GM12864 (cell line): ENCODE data around the gene LRRC3B.

Source experiments
- DNase-seq: peaks from one replicate; pipeline ENCODE4 v3.0.0-alpha.2; 2011; ENCODE audit warnings: low read depth
- H3K4me3 ChIP-seq: 2 replicates; pipeline ENCODE4 v1.5.1; 2011; ENCODE audit warnings: mild to moderate bottlenecking, low read depth, low read length, control low read depth
- TF ChIP-seq, protein P1 (sequence below): IDR thresholded peaks from 2 replicates; pipeline ENCODE4 v1.5.1; 2011; ENCODE audit warnings: low read depth, mild to moderate bottlenecking, moderate library complexity, low read length, control low read depth, inconsistent platforms; ENCODE audit errors: missing control alignments

LRRC3B gene

DNA sequence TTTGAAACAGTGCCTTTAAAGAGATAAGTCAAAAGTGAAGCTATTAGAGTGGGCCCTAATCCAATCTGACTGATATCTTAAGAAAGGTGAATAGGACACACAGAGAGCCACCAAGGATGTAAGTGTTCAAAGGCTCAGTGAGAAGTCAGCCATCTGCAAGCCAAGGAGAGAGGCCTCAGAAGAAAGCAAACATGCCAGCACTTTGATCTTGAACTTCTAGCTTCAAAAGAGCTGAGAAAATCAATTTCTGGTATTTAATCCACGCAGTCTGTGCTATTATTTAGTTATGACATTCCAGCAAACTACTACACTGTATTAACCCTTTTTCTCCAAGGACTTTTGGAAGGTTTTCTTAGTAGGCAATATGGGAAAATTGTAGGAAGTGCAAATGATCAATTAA is 95.7 kb downstream of the LRRC3B start:
- no peak for DNase-seq
- TF ChIP-seq, protein P1, sequence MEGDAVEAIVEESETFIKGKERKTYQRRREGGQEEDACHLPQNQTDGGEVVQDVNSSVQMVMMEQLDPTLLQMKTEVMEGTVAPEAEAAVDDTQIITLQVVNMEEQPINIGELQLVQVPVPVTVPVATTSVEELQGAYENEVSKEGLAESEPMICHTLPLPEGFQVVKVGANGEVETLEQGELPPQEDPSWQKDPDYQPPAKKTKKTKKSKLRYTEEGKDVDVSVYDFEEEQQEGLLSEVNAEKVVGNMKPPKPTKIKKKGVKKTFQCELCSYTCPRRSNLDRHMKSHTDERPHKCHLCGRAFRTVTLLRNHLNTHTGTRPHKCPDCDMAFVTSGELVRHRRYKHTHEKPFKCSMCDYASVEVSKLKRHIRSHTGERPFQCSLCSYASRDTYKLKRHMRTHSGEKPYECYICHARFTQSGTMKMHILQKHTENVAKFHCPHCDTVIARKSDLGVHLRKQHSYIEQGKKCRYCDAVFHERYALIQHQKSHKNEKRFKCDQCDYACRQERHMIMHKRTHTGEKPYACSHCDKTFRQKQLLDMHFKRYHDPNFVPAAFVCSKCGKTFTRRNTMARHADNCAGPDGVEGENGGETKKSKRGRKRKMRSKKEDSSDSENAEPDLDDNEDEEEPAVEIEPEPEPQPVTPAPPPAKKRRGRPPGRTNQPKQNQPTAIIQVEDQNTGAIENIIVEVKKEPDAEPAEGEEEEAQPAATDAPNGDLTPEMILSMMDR: no peak

DNA sequence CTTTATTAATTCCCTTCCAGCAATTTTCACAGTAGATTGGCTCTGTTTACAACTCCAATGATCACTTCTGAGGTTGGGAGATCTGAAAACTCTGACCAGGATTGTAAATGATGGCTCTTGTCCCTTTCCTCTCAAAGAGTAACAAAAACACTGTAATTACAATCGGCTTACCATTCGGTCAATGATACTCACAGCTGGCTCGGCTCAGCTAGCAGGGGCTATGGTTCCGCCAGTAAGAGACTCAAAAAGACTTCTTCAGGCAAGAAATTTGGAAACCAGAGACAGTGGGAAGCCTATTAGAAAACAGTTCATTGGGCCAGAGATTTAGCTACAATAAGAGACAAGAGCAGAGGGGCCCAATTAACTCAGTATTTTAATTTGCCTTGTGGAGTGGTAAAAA is 96.6 kb downstream of the LRRC3B start:
- no peak overlapping the region for H3K4me3 ChIP-seq
- DNase-seq: no peak
- TF ChIP-seq, protein P1: no peak

More for the DNA sequence above, 95.7 kb downstream of the LRRC3B start:
- no peak overlapping the region for H3K4me3 ChIP-seq

DNA sequence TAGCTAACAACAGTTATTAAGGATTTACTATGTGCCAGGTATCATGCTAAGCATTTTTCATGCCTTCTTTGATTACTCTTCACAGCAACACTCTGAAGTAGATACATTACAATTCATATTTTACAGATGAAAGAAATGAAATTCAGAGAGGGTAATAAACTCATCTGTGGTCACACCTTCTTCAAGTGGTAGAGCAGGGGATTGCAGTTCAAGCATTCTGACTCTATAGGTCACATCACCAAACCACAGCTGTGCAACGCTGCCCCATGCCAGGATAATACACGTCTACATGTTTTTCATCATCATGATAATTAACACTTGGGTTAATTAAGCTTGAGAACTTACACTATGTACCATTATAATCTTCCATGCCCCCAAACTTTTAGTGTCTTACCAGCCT is 98.5 kb downstream of the LRRC3B start:
- no peak overlapping the region for H3K4me3 ChIP-seq
- DNase-seq: no peak

DNA sequence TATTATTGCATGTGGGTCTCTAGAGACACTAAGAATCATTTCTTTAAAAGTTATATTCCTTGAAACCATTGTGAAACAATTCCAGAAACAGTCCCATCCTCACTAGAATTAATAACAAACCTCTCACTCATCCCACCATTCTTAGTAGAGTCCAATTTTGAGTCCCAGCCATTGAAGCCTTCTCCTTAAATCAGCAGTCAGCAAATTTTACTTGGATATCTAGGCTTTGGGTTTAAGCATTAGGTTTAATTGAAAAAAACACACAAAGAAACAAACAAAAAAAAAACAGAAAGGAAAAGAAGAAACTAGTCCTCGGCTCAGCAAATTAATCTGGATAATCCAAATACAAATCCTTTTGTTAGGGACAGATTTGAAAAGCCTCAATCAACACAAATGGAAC is 109.3 kb downstream of the LRRC3B start:
- TF ChIP-seq, protein P1: no peak
- no peak overlapping the region for H3K4me3 ChIP-seq
- DNase-seq: no peak

More for the DNA sequence above, 98.5 kb downstream of the LRRC3B start:
- TF ChIP-seq, protein P1: peak; percentile 8

DNA sequence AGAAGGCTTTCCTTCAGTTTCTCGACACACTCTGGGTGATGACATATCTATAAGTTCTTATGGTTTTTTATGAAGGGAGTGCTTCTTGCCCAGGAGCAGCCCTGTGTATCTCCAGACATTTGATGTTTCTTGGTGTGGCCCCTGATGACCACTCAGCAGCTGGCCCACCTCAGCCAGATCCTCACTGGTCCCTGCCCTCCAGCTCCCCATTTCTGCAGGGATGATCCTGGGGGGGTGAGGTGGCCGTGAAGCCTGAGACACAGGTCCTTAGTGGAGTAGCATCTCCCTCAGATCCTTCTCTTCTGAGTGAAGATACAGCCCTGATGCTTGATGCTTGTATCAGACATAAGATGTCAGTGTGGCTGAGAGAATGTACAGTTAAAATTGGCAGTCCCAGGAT is 127.7 kb downstream of the LRRC3B start:
- DNase-seq: no peak
- TF ChIP-seq, protein P1: no peak
- H3K4me3 ChIP-seq: no peak overlapping the region

DNA sequence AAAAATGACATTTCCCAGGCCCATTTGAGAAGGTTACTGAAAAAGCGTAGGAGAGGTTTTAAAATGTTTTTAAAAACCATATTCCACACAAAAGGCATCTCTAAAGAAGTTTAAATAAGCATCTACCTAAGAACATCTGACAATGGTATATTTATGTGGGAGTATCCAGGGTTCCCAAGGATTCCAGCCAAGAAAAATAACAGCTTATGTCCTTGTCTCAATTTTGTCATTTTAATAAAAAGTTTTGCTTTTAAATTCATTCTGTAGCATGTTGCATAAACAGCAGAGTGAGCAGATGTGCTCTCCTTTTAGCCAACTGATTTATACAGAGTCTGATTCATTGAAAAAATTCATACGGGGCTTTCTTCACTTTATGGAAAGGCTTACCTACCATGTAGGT is 129.9 kb downstream of the LRRC3B start:
- TF ChIP-seq, protein P1: no peak
- no peak for DNase-seq
- no peak overlapping the region for H3K4me3 ChIP-seq

DNA sequence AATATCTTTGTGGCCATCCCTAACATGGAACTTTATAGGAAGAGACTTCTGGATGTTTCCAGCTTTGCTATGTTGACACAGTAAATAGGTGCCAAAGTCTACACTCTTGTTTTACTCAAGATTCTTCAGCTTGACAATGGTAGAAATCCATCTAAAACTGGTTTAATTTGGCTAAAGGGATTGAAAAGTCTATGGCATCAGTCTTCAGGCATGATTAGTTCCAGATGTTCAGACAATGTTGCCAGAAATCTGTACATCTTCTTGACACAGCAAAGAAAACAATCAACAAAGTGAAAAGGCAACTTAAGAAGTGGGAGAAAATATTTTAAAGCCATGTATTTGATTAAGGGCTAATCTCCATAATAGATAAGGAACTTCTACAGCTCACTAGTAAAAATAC is 130.5 kb downstream of the LRRC3B start:
- TF ChIP-seq, protein P1: no peak
- no peak overlapping the region for H3K4me3 ChIP-seq
- DNase-seq: no peak
